ENCODE data around the gene MST1. TPM values are rescaled to one million over a fixed set of nuclear protein-coding genes. Genes with fewer than 3 reads are reported as not detected.
A peak's percentile ranks its signal among the peaks of the same experiment; 100 is the strongest.

Gene MST1
- total RNA-seq, 1 donor from 2014 or later, result 101 TPM

- no peaks in the 10 kb centered on the region for H3K27me3 Mint-ChIP-seq (ENCODE audit: low read depth)
These were observed 15.4 kb downstream of the MST1 start, which contains the start of gene APEH for GRCh38 chr3:49673715-49674496. Gene APEH, plus strand, starts transcription at chr3:49674351. Its CDS starts 51 bp downstream, at chr3:49674402.

GRCh38 chr3:49673121-49673714 lies 16.1 kb downstream of the MST1 start:
- Mint-ChIP-seq H3K9me3 (no peaks in the 10 kb centered on the region), H3K27me3 (ENCODE audit: low read depth) (no peaks in the 10 kb centered on the region), H3K27ac (peak overlapping the region; percentile 97), H3K4me1 (peaks cover 28% of the 10 kb centered on the region), H3K4me3 (peak overlapping the region; percentile 85), H3K36me3 (peaks cover 6% of the 10 kb centered on the region)
- DNase-seq (ENCODE audit: low spot score in 2 of 2, unreplicated experiment in 2 of 2), result no peak
- TF ChIP-seq, protein P1, sequence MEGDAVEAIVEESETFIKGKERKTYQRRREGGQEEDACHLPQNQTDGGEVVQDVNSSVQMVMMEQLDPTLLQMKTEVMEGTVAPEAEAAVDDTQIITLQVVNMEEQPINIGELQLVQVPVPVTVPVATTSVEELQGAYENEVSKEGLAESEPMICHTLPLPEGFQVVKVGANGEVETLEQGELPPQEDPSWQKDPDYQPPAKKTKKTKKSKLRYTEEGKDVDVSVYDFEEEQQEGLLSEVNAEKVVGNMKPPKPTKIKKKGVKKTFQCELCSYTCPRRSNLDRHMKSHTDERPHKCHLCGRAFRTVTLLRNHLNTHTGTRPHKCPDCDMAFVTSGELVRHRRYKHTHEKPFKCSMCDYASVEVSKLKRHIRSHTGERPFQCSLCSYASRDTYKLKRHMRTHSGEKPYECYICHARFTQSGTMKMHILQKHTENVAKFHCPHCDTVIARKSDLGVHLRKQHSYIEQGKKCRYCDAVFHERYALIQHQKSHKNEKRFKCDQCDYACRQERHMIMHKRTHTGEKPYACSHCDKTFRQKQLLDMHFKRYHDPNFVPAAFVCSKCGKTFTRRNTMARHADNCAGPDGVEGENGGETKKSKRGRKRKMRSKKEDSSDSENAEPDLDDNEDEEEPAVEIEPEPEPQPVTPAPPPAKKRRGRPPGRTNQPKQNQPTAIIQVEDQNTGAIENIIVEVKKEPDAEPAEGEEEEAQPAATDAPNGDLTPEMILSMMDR (IDR thresholded peaks at IDR 0.05; ENCODE audit: unreplicated experiment), result no peak

More at GRCh38 chr3:49673715-49674496, 15.4 kb downstream of the MST1 start, which contains the start of gene APEH:
- TF ChIP-seq, protein P1 (IDR thresholded peaks at IDR 0.05; ENCODE audit: unreplicated experiment), result no peak
- Mint-ChIP-seq H3K4me1 (peaks cover 22% of the 10 kb centered on the region), H3K4me3 (peak within 1 kb of the TSS; percentile 85), H3K27ac (peak within 1 kb of the TSS; percentile 97), H3K36me3 (peaks cover 7% of the 10 kb centered on the region), H3K9me3 (no peaks in the 10 kb centered on the region)
- peak; percentile 97 to 99 for DNase-seq (ENCODE audit: low spot score in 2 of 2, unreplicated experiment in 2 of 2)

DNA sequence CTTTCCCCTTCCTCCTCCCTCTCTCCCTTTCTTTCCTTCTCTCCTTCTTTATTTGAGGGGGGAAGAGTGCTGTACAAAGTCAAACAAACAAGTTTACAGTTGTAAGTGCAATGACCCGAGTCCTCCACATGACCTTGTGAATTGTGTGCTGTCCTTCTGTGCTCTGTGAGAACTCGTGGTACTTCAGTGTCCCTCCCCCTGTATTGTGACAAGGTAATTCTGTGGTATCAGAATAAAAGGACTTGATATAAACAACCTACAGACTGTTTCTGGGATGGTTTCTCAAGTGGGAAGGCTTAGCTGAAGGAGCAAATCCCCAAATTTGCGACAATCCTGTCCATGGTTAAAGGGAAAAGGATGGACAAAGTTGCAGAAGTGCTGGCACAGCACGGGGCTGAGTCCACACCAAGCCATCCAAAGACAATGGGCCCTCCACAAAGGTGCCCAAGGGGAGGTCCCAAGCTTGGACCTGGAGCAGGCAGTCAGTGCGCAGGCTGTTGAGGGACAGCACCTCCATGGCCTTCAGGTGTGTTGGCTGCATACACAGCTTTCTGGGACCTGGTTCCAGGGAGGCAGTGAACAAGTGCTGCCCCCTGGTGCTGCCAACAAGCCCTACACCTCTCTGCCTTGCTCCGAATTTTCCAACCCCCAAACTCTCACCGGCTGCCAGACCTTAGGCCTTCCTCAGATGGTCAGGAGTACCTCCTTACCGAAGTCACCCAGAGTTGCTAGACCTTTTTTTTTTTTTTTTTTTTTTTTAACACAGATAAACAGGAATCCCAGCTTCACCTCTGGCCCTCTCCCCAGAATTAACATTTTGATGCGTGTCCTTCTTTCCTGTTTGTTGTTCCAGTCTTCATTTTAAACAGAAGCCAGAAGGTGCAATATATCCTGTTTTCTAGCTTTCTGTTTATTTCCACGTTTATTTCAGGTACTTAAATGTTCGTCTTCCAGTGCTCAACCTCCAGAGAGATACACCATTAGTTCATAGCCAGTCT lies 17.7 kb downstream of the MST1 start:
- Mint-ChIP-seq H3K9me3 (no peaks in the 10 kb centered on the region), H3K36me3 (no peaks in the 10 kb centered on the region), H3K27me3 (ENCODE audit: low read depth) (no peaks in the 10 kb centered on the region), H3K4me3 (peak overlapping the region; percentile 57), H3K27ac (peak overlapping the region; percentile 83), H3K4me1 (peaks cover 31% of the 10 kb centered on the region)
- TF ChIP-seq, protein P1 (IDR thresholded peaks at IDR 0.05; ENCODE audit: unreplicated experiment), result peak; percentile 82
- peak; percentile 48 to 80 for DNase-seq (ENCODE audit: low spot score in 2 of 2, unreplicated experiment in 2 of 2)

GRCh38 chr3:49670940-49671290 lies 18.4 kb downstream of the MST1 start:
- Mint-ChIP-seq H3K9me3 (no peaks in the 10 kb centered on the region), H3K27me3 (ENCODE audit: low read depth) (no peaks in the 10 kb centered on the region), H3K27ac (no peak overlapping the region), H3K36me3 (no peaks in the 10 kb centered on the region), H3K4me1 (peaks cover 33% of the 10 kb centered on the region), H3K4me3 (no peak overlapping the region)
- TF ChIP-seq, protein P1 (IDR thresholded peaks at IDR 0.05; ENCODE audit: unreplicated experiment), result no peak
- no peak for DNase-seq (ENCODE audit: low spot score in 2 of 2, unreplicated experiment in 2 of 2)

GRCh38 chr3:49669352-49669751 lies 19.9 kb downstream of the MST1 start:
- no peaks in the 10 kb centered on the region for H3K9me3 Mint-ChIP-seq
- no peak overlapping the region for H3K27ac Mint-ChIP-seq
- no peak overlapping the region for H3K4me3 Mint-ChIP-seq
- no peak for DNase-seq (ENCODE audit: low spot score in 2 of 2, unreplicated experiment in 2 of 2)
- no peaks in the 10 kb centered on the region for H3K27me3 Mint-ChIP-seq (ENCODE audit: low read depth)
- TF ChIP-seq, protein P1 (IDR thresholded peaks at IDR 0.05; ENCODE audit: unreplicated experiment), result no peak
- no peaks in the 10 kb centered on the region for H3K36me3 Mint-ChIP-seq
- peaks cover 27% of the 10 kb centered on the region for H3K4me1 Mint-ChIP-seq
